ENCODE data around the gene SCARF1.
"Not testable (repeated sequence)": the region's sequence is repeated elsewhere in the genome, so short reads cannot be mapped to it uniquely, and the experiment has no call there.

Gene SCARF1

DNA sequence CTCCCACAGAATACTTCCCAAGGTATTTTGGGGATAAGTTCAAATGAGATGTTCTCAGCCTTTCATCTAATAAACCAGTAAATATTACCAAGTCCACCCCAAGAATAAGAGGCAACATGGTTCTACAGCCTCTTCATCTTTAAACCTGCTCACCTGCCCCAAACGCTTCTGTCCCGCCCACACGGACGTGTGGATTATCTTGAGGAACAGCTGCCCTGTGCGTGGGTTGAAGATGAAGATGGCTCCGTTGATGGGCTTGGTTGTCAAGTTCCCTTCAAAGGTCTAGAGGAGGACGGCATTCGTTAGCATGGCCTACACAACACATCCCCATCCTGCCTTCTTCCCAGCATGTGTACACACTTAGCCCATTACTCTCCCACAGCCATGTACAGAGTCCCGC is 12.6 kb upstream of the SCARF1 start:
- Mint-ChIP-seq H3K9me3 (no peaks in the 10 kb centered on the region), H3K4me3 (no peak overlapping the region), H3K36me3 (ENCODE audit: insufficient read depth) (peaks cover 100% of the 10 kb centered on the region), H3K4me1 (ENCODE audit: low read depth in 2 of 2) (peaks cover 2 to 13% of the 10 kb centered on the region in 2 donors), H3K27me3 (no peaks in the 10 kb centered on the region), H3K27ac (no peak overlapping the region)
- ATAC-seq (replicated peaks): no peak
- no peak for DNase-seq

DNA sequence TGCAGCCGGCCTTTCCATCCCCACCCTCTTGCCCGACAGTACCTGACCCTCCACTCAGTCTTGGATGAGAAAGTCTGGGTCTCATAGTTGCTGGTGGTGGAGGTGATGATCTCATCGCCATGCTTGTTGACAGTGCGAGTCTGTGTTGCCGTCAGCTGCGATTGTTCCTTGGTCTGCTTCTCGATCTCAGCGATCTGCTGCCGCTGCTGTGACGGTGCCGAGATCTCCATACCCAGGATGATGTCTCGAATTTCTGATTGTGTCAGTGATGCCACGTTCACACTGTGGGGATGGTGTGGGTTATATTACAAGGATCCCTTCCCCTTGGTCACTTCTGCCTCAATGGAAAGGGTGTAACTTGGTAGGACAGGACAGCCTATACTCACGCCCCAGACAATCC is 8.2 kb upstream of the SCARF1 start:
- no peaks in the 10 kb centered on the region for H3K27me3 Mint-ChIP-seq
- H3K4me1 Mint-ChIP-seq (ENCODE audit: low read depth in 2 of 2): peaks cover 2 to 9% of the 10 kb centered on the region in 2 donors
- no peak for ATAC-seq (replicated peaks)
- DNase-seq: no peak
- H3K27ac Mint-ChIP-seq: no peak overlapping the region
- H3K36me3 Mint-ChIP-seq (ENCODE audit: insufficient read depth): peaks cover 80% of the 10 kb centered on the region
- H3K9me3 Mint-ChIP-seq: no peaks in the 10 kb centered on the region
- H3K4me3 Mint-ChIP-seq: no peak overlapping the region

- Mint-ChIP-seq H3K36me3 (ENCODE audit: insufficient read depth) (peaks cover 70% of the 10 kb centered on the region), H3K27ac (peak overlapping the region in 1 of 2 donors; percentile 77), H3K4me1 (ENCODE audit: low read depth in 2 of 2) (peaks cover 5 to 15% of the 10 kb centered on the region in 2 donors)
- not testable (repeated sequence) for H3K9me3 Mint-ChIP-seq; DNase-seq; H3K4me3 Mint-ChIP-seq; ATAC-seq (replicated peaks); H3K27me3 Mint-ChIP-seq
Observed at GRCh38 chr17:1652794-1653193, 7.3 kb upstream of the SCARF1 start.

- peaks cover 58% of the 10 kb centered on the region for H3K36me3 Mint-ChIP-seq (ENCODE audit: insufficient read depth)
- peak overlapping the region in 1 of 2 donors; percentile 14 for H3K4me3 Mint-ChIP-seq
- no peaks in the 10 kb centered on the region for H3K9me3 Mint-ChIP-seq
- H3K4me1 Mint-ChIP-seq (ENCODE audit: low read depth in 2 of 2): peaks cover 4 to 9% of the 10 kb centered on the region in 2 donors
- no peak for DNase-seq
- H3K27me3 Mint-ChIP-seq: no peaks in the 10 kb centered on the region
- ATAC-seq (replicated peaks): no peak
- peak overlapping the region in 1 of 2 donors; percentile 4 for H3K27ac Mint-ChIP-seq
Observed at GRCh38 chr17:1651559-1651844, 6.0 kb upstream of the SCARF1 start.

DNA sequence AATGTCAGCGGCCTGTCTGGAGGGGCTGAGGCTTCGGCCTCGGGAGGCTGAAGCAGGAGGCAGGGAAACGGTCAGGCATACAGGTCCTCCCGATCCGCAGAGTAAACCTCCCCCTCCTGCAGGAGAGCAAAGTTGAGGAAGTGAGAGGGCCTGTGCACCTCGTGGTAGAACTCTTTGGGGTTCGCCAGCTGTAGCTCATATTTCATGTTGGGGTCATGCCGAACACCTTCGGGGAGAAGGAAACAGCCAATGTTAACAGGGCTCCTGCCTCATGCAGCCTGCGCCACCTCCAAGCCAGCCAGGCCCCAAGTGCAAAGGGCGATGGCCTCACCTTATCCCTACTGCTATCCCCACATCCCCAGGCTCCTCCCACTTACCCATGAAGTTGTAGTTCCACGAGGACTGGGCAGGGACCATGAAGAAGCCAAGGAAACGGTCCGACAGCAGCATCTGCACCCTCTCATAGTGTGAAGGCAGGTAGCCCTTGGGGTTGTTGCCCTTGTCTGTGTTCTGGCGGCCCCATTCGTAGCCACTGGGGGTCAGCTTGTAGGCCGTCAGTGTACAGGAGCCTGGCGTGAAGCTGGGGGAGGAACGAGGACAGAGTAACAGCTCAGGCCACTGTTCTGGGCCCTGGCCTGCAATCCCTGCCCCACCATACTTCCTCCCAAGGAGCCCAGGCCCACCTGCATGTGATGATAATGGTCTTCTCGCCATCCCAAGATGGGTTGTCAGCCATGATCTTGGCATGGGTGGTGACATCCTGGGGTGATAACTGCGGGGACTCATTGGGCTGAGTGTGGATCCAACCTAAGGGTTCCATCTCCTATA is 5.4 kb upstream of the SCARF1 start:
- DNase-seq (no peak), ATAC-seq (replicated peaks) (no peak)
- Mint-ChIP-seq H3K4me1 (ENCODE audit: low read depth in 2 of 2) (peaks cover 5 to 9% of the 10 kb centered on the region in 2 donors), H3K27me3 (no peaks in the 10 kb centered on the region), H3K9me3 (no peaks in the 10 kb centered on the region), H3K27ac (peak overlapping the region in 1 of 2 donors; percentile 4), H3K4me3 (peak overlapping the region in 1 of 2 donors; percentile 14), H3K36me3 (ENCODE audit: insufficient read depth) (peaks cover 52% of the 10 kb centered on the region)

DNA sequence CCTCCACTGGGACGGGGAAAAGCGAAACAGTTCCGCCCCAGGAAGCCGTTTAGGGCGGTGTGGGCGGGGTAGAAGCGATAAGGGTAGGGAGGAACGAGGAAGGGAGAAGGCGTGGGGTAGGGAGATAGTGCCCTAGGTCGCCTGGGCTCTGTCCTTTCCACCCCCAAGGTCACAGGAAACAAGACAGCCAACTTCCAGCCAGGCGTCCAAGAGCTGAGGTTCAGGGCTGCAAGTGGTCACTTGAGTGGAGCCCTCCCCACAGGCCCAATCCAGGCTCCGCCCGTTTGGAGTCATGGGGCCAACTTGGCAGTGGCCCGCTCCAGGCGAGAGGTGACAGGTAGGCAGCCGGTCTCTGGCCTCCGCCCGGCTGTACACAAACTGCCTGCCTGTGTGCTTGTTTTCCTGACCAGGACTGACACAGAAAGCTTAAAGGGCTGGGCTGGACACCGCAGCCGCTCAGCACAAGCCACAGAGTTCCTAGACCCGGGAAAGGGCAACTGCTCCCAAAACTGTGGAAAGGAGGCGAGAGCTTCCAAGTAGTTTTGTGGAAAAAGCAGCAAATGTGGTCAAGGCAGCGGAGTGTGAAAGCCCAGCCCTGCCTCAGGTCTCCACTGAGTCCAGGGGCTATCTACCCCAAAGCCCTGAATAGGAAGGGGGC is 4.4 kb upstream of the SCARF1 start, which contains the start of gene RILP:
Gene RILP (minus strand): TSS at position 23 of the 658 bp plus-strand sequence. CDS start 62 bp downstream, outside the sequence.
- no peak for DNase-seq
- Mint-ChIP-seq H3K9me3 (no peaks in the 10 kb centered on the region), H3K27ac (no peak within 1 kb of the TSS), H3K4me3 (peak within 1 kb of the TSS; percentile 67 to 69), H3K36me3 (ENCODE audit: insufficient read depth) (peaks cover 42% of the 10 kb centered on the region), H3K27me3 (no peaks in the 10 kb centered on the region), H3K4me1 (ENCODE audit: low read depth in 2 of 2) (peaks cover 9 to 12% of the 10 kb centered on the region in 2 donors)
- ATAC-seq (replicated peaks): peak; percentile 2

GRCh38 chr17:1648963-1649843 is 3.7 kb upstream of the SCARF1 start:
- Mint-ChIP-seq H3K27me3 (no peaks in the 10 kb centered on the region), H3K9me3 (no peaks in the 10 kb centered on the region), H3K4me1 (ENCODE audit: low read depth in 2 of 2) (peaks cover 16 to 18% of the 10 kb centered on the region in 2 donors), H3K4me3 (peak overlapping the region; percentile 67 to 69), H3K36me3 (ENCODE audit: insufficient read depth) (peaks cover 37% of the 10 kb centered on the region), H3K27ac (no peak overlapping the region)
- ATAC-seq (replicated peaks) (peak; percentile 79), DNase-seq (peak; percentile 92 to 95 (median 93))

DNA sequence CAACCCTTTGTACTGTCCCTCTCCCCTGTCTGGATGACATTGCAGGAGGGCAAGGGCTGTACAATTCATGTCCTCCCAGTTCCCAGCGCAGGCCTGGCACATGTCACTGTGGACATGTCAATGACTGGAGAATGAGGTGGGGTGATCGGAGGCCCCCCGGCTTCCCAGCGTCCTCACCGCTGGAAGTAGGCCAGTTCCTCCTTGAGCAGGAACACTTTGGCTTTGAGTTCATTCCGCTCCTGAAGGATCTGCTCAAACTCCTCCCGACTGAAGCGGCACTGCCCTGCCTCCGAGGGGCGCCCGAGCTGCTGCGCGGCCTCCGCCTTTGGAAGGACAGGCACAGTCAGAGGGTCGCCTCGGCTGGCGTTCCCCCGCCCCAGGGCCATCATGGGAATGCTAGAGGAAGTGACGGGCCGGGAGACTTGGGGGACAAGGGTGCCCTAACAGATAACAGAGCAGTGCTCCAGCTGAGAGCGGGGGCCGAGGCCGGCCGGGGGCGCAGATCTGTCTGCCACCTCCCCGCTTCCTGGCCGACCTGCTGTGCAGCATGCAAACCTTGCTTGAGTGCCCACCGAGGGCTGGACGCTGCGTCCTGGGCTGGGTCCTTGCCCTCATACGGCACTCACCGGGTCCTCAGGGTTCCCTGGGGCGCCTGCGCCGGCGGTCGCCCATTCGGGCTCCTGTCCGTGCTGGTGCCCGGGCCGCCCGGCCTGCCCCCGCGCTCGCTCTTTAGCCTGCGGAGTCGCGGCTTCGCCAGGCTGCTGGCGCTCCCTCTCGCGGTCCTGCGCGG is 2.8 kb upstream of the SCARF1 start:
- DNase-seq (no peak), ATAC-seq (replicated peaks) (peak; percentile 3)
- H3K9me3 Mint-ChIP-seq: no peaks in the 10 kb centered on the region
- no peaks in the 10 kb centered on the region for H3K27me3 Mint-ChIP-seq
- peak overlapping the region; percentile 67 to 69 for H3K4me3 Mint-ChIP-seq
- no peak overlapping the region for H3K27ac Mint-ChIP-seq
- H3K36me3 Mint-ChIP-seq (ENCODE audit: insufficient read depth): peaks cover 30% of the 10 kb centered on the region
- H3K4me1 Mint-ChIP-seq (ENCODE audit: low read depth in 2 of 2): peaks cover 19 to 20% of the 10 kb centered on the region in 2 donors

GRCh38 chr17:1647802-1648171 is 2.3 kb upstream of the SCARF1 start:
- Mint-ChIP-seq H3K27me3 (no peaks in the 10 kb centered on the region), H3K27ac (no peak overlapping the region), H3K9me3 (no peaks in the 10 kb centered on the region), H3K4me3 (peak overlapping the region; percentile 67 to 69), H3K4me1 (ENCODE audit: low read depth in 2 of 2) (peaks cover 19% of the 10 kb centered on the region in 2 donors), H3K36me3 (ENCODE audit: insufficient read depth) (peaks cover 27% of the 10 kb centered on the region)
- no peak for DNase-seq
- ATAC-seq (replicated peaks): no peak

GRCh38 chr17:1646199-1646875 is 805 bp upstream of the SCARF1 start:
- H3K4me3 Mint-ChIP-seq: peak overlapping the region in 1 of 2 donors; percentile 63
- no peak for DNase-seq
- H3K36me3 Mint-ChIP-seq (ENCODE audit: insufficient read depth): peaks cover 16% of the 10 kb centered on the region
- no peak for ATAC-seq (replicated peaks)
- no peak overlapping the region for H3K27ac Mint-ChIP-seq
- H3K4me1 Mint-ChIP-seq (ENCODE audit: low read depth in 2 of 2): peaks cover 18 to 19% of the 10 kb centered on the region in 2 donors
- H3K27me3 Mint-ChIP-seq: no peaks in the 10 kb centered on the region
- H3K9me3 Mint-ChIP-seq: no peaks in the 10 kb centered on the region

GRCh38 chr17:1644493-1645206 is 882 bp downstream of the SCARF1 start:
- no peaks in the 10 kb centered on the region for H3K27me3 Mint-ChIP-seq
- ATAC-seq (replicated peaks) (no peak), DNase-seq (no peak)
- H3K9me3 Mint-ChIP-seq: no peaks in the 10 kb centered on the region
- peaks cover 11% of the 10 kb centered on the region for H3K36me3 Mint-ChIP-seq (ENCODE audit: insufficient read depth)
- peak overlapping the region in 1 of 2 donors; percentile 90 for H3K27ac Mint-ChIP-seq
- H3K4me1 Mint-ChIP-seq (ENCODE audit: low read depth in 2 of 2): peaks cover 18 to 22% of the 10 kb centered on the region in 2 donors
- peak overlapping the region; percentile 80 to 92 for H3K4me3 Mint-ChIP-seq

DNA sequence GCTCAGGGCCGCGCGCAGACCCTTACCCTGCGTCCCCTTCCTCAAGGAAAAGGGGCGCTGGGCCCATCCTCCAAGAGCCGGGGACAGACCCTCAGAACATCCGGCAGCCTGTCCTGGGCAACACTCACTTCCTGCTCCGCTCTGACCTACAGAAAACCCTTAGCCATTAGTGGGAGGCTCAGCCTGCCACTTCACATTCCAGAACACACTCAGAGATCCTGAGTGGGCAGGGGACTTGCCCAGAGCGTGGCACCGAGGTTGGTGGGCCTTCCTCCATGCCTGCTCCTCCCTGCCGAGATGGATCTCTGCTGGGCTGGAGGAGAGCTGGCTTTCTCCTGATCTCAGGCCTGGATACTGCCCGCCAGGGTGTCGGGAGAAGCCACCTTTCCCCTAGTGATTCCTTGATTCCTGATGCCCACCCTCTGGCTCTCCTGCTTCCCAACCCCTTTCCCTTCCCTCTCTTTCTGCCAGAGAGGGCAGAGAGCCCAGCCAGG is 1.5 kb downstream of the SCARF1 start:
- Mint-ChIP-seq H3K36me3 (ENCODE audit: insufficient read depth) (peaks cover 11% of the 10 kb centered on the region), H3K27ac (peak overlapping the region in 1 of 2 donors; percentile 90), H3K27me3 (no peaks in the 10 kb centered on the region), H3K4me3 (peak overlapping the region; percentile 80 to 92), H3K9me3 (no peaks in the 10 kb centered on the region), H3K4me1 (ENCODE audit: low read depth in 2 of 2) (peaks cover 18 to 22% of the 10 kb centered on the region in 2 donors)
- DNase-seq (no peak), ATAC-seq (replicated peaks) (no peak)
